ENCODE measurements around the gene ITGB3. TPM values are rescaled to one million over a fixed set of nuclear protein-coding genes. Genes with fewer than 3 reads are reported as not detected.

Gene ITGB3
- total RNA-seq, 1 experiment from 2014 or later, result not detected

DNA sequence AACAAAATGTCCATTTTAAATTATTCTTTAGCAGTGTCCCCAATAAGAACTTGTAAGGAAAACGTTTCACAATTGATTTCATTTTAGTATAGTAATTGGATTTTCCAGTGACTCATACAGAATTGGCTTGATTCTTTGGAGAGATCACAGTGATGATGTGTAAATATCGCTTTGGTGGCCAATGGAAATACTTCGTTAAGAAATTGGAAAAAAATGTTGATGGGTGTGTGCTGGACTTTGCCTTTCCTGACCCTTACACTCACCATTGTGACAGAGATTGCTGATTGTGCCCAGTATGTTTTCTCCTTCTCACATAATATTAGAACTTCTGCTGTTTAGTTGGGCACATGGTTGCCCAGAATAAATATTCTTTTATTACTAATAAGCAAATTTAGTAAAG lies 62.7 kb downstream of the ITGB3 start (continued):
- TF ChIP-seq RAD21 (IDR thresholded peaks at IDR 0.05; ENCODE audit: low read depth), result no peak
- no peak for TF ChIP-seq EGR1 (IDR thresholded peaks at IDR 0.05; ENCODE audit: low read depth)
- TF ChIP-seq TCF7L2 (IDR thresholded peaks at IDR 0.05; ENCODE audit: borderline replicate concordance, extremely low read depth, insufficient read depth, insufficient read length), result no peak
- no peak for TF ChIP-seq CEBPB (IDR thresholded peaks at IDR 0.05; ENCODE audit: low read depth)
- no peak for TF ChIP-seq POLR2A (IDR thresholded peaks at IDR 0.05; ENCODE audit: borderline replicate concordance, extremely low read depth, insufficient read depth, insufficient read length)
- no peak for TF ChIP-seq YY1 (IDR thresholded peaks at IDR 0.05; ENCODE audit: extremely low read depth, insufficient replicate concordance, low read depth, low read length)

DNA sequence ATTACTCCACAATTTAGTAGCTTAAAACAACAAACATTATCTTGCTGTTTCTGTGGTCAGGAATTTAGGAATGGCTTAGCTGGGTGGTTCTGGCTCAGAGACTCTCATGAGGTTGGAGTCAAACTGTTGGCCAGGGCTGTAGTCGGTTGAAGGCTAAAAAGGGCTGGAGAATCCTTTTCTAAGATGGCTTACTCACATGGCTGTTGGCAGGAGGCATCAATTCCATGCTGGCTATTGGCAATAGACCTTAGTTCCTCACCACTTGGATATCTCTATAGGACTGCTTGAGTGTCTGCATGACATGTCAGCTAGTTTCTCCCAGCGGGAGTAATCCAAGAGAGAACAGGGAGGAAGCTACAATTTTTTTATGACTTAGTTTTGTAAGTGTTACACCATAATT lies 63.5 kb downstream of the ITGB3 start:
- POLR2A ChIA-PET, result interaction anchor here (0.6 kb wide), 1 partner anchor 89 kb away, joined by 3 read pairs; no protein-coding TSS in a partner anchor
- H2AFZ ChIP-seq (ENCODE audit: low read depth, low read length, poor library complexity, severe bottlenecking), result no peak overlapping the region
- intact Hi-C loops (cut with micrococcal nuclease), result loop anchor here (5.0 to 10.0 kb wide), 2 partner anchors 152 to 300 kb away; no protein-coding TSS in a partner anchor
- peaks cover 3 to 5% of the 10 kb centered on the region in 2 experiments; a peak in 1 of 4 replicates for H3K9me3 ChIP-seq (ENCODE audit: control insufficient read depth in 1 of 2, insufficient read depth in 1 of 2, low read depth in 1 of 2, low read length in 2 of 2)
- H3K4me3 ChIP-seq (replicated peaks in 1 of 2; ENCODE audit: low read depth in 1 of 2, low read length in 2 of 2), result no peak overlapping the region
- peaks cover 0 to 4% of the 10 kb centered on the region in 2 experiments; a peak in 1 of 4 replicates for H3K4me1 ChIP-seq (ENCODE audit: control insufficient read depth in 1 of 2, insufficient read depth in 2 of 2, low read length in 2 of 2)
- DNase-seq (ENCODE audit: low read depth, low spot score) (no peak), ATAC-seq (no peak)
- RAD21 ChIA-PET (ENCODE audit: low non-redundant PET in 1 of 2, low total read pairs in 2 of 2, uncharacterized antibody in 2 of 2, unreplicated experiment in 2 of 2), result no interaction called here
- no peaks in the 10 kb centered on the region for H3K27me3 ChIP-seq (ENCODE audit: insufficient read depth, low read length)
- H3K9me2 ChIP-seq (ENCODE audit: insufficient read depth), result no peaks in the 10 kb centered on the region
- H3K79me2 ChIP-seq (ENCODE audit: insufficient read depth, low read length), result no peaks in the 10 kb centered on the region
- CTCF ChIA-PET, result interaction anchor here (1.0 to 2.0 kb wide), 2 partner anchors 299 to 375 kb away, joined by 3 to 12 read pairs; no protein-coding TSS in a partner anchor
- no TSS peak for BruUV-seq (replicated peaks)
- no peaks in the 10 kb centered on the region for H3K36me3 ChIP-seq (ENCODE audit: control insufficient read depth in 1 of 2, insufficient read depth in 2 of 2, low read length in 2 of 2)
- H4K20me1 ChIP-seq (ENCODE audit: insufficient read depth), result no peaks in the 10 kb centered on the region
- no peak overlapping the region for H3K27ac ChIP-seq (ENCODE audit: low read depth, low read length)
- no peak overlapping the region for H3K4me2 ChIP-seq (ENCODE audit: low read length)
- H3K9ac ChIP-seq (ENCODE audit: low read length), result no peak overlapping the region
- no peak for TF ChIP-seq ZFX (IDR thresholded peaks at IDR 0.05)
- no peak for TF ChIP-seq SIN3A (IDR thresholded peaks at IDR 0.05; ENCODE audit: low read depth)
- no peak for TF ChIP-seq FOSL1 (IDR thresholded peaks at IDR 0.05; ENCODE audit: low read depth)
- no peak for TF ChIP-seq TCF7L2 (IDR thresholded peaks at IDR 0.05; ENCODE audit: borderline replicate concordance, extremely low read depth, insufficient read depth, insufficient read length)
- TF ChIP-seq EZH2phosphoT487 (IDR thresholded peaks at IDR 0.05; ENCODE audit: borderline replicate concordance), result no peak
- no peak for TF ChIP-seq ZNF274 (IDR thresholded peaks at IDR 0.05; ENCODE audit: low read depth, low read length)
- TF ChIP-seq CEBPB (IDR thresholded peaks at IDR 0.05; ENCODE audit: low read depth), result no peak
- no peak for TF ChIP-seq POLR2A (IDR thresholded peaks at IDR 0.05; ENCODE audit: borderline replicate concordance, extremely low read depth, insufficient read depth, insufficient read length)
- TF ChIP-seq, protein P1, sequence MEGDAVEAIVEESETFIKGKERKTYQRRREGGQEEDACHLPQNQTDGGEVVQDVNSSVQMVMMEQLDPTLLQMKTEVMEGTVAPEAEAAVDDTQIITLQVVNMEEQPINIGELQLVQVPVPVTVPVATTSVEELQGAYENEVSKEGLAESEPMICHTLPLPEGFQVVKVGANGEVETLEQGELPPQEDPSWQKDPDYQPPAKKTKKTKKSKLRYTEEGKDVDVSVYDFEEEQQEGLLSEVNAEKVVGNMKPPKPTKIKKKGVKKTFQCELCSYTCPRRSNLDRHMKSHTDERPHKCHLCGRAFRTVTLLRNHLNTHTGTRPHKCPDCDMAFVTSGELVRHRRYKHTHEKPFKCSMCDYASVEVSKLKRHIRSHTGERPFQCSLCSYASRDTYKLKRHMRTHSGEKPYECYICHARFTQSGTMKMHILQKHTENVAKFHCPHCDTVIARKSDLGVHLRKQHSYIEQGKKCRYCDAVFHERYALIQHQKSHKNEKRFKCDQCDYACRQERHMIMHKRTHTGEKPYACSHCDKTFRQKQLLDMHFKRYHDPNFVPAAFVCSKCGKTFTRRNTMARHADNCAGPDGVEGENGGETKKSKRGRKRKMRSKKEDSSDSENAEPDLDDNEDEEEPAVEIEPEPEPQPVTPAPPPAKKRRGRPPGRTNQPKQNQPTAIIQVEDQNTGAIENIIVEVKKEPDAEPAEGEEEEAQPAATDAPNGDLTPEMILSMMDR (IDR thresholded peaks at IDR 0.05 in 2 of 3, conservative IDR thresholded peaks at IDR 0.05 in 1 of 3; ENCODE audit: borderline replicate concordance in 1 of 3, insufficient read depth in 1 of 3, low read depth in 2 of 3, low read length in 2 of 3), result no peak
- TF ChIP-seq, protein P2, sequence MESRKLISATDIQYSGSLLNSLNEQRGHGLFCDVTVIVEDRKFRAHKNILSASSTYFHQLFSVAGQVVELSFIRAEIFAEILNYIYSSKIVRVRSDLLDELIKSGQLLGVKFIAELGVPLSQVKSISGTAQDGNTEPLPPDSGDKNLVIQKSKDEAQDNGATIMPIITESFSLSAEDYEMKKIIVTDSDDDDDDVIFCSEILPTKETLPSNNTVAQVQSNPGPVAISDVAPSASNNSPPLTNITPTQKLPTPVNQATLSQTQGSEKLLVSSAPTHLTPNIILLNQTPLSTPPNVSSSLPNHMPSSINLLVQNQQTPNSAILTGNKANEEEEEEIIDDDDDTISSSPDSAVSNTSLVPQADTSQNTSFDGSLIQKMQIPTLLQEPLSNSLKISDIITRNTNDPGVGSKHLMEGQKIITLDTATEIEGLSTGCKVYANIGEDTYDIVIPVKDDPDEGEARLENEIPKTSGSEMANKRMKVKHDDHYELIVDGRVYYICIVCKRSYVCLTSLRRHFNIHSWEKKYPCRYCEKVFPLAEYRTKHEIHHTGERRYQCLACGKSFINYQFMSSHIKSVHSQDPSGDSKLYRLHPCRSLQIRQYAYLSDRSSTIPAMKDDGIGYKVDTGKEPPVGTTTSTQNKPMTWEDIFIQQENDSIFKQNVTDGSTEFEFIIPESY (IDR thresholded peaks at IDR 0.05; ENCODE audit: extremely low read depth, insufficient replicate concordance, low read length), result no peak
- TF ChIP-seq EGR1 (IDR thresholded peaks at IDR 0.05; ENCODE audit: low read depth), result no peak
- TF ChIP-seq CBX3 (IDR thresholded peaks at IDR 0.05; ENCODE audit: low read depth), result no peak
- TF ChIP-seq, protein P3, sequence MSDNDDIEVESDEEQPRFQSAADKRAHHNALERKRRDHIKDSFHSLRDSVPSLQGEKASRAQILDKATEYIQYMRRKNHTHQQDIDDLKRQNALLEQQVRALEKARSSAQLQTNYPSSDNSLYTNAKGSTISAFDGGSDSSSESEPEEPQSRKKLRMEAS (IDR thresholded peaks at IDR 0.05), result no peak
- TF ChIP-seq RAD21 (IDR thresholded peaks at IDR 0.05; ENCODE audit: low read depth), result no peak
- no peak for TF ChIP-seq ELF1 (IDR thresholded peaks at IDR 0.05; ENCODE audit: borderline replicate concordance, low read depth)
- no peak for TF ChIP-seq POLR2AphosphoS5 (IDR thresholded peaks at IDR 0.05; ENCODE audit: low read depth, low read length)
- no peak for TF ChIP-seq SP1 (IDR thresholded peaks at IDR 0.05; ENCODE audit: low read depth)
- TF ChIP-seq, protein P4, sequence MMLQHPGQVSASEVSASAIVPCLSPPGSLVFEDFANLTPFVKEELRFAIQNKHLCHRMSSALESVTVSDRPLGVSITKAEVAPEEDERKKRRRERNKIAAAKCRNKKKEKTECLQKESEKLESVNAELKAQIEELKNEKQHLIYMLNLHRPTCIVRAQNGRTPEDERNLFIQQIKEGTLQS (IDR thresholded peaks at IDR 0.05), result no peak
- no peak for TF ChIP-seq YY1 (IDR thresholded peaks at IDR 0.05; ENCODE audit: extremely low read depth, insufficient replicate concordance, low read depth, low read length)

Data from HCT116 (cell line).